Measurements from ENCODE around the gene ACER3.
"Not testable (repeated sequence)": the region's sequence is repeated elsewhere in the genome, so short reads cannot be mapped to it uniquely, and the experiment has no call there.

ACER3 gene

DNA sequence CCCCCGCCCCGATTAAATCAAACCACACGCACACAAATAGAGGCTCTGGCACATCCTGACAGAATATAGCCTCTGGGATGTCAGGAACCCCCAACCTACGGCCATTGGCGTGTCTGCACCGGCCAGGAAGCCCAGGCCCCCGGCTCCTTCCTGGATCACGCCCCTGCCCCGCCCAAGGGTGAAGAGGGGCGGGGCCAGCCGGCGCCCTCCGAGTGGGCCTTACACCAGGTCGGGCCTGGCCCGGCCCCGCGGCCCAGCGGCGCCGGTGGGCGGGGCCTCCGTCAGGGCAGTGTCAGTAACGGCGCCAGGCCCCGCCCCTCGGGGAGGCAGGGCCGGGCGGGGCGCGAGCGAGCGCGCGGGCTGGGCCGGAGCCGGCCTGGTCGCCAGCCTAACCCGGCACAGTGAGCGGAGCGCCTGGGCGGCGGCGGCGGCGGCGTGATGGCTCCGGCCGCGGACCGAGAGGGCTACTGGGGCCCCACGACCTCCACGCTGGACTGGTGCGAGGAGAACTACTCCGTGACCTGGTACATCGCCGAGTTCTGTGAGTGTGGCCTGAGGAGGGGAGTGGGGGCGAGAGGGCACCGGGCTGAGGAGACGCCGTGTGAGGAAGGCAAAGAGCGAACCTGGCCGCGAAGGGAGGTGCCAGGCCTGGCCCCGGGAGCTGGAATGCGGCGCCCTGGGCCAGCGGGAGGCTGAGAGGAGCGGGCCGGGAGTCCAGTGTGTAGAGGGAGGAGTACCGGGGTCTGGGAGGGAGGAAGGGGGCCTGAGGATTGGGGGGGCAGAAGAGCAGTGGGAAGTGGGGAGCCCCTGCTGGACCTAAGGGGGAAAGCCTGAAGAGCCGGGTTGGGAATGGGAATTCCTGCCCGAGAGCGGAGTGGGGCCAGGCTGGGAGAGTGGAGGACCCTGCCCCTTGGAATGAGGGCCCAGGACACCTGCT lies at the start of gene ACER3:
ACER3 (plus strand) TSS at position 380 of the 937 bp plus-strand sequence; CDS start at position 439, 59 bp downstream.
- peak; percentile 99 for DNase-seq (ENCODE audit: low spot score)

DNA sequence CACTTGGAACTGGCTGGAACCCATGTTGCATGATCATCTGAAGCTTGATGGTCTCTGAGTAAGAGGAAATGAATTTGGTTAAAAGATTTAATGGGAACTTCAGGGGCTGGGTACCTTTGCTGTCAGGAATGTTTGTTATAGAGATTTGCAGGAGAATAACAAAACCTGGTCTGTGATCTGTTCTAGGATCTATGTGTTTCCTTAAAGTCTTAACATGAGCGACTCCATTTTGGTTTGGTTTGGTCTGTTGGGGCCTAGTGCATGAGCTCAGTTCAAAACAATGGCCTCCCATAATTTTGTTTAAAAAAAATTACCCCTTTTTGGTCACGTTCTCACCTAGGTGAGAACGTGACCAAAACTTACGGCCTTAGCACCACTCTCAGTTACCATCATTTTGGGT lies 49.5 kb upstream of the ACER3 start:
- DNase-seq (ENCODE audit: low spot score): no peak

DNA sequence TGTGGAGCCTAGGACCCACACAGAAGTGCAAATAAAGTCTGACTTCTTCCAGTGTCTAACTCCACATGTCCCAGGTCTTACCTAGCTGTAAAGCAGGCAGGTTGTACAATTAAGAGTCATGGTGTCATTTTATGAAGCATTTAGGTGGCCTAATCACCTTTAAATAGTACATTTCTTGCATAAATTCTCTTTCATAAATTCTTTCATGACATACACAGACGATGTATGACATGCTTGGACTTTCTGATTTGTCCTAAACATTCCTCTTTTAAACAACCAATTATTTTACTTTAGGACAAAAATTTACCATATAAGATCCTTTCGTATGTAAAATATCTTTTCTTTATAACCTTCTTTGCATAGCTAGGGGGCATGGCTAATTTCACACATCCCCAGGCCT lies 46.3 kb upstream of the ACER3 start:
- DNase-seq (ENCODE audit: low spot score): no peak

DNA sequence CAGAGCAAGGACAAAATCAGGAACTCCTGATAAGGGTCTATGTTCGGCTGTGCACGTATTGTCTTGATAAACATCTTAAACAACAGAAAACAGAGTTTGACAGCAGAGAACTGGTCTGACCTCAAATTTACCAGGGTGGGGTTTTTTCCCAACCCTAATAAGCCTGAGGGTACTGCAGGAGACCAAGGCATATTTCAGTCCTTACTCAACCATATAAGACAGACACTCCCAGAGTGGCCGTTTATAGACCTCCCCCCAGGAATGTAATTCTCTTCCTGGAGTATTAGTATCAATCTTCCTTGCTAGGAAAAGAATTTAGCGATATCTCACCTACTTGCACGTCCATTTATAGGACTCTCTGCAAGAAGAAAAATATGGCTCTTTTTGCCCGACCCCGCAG lies 45.0 kb upstream of the ACER3 start:
- DNase-seq (ENCODE audit: low spot score): not testable (repeated sequence)

DNA sequence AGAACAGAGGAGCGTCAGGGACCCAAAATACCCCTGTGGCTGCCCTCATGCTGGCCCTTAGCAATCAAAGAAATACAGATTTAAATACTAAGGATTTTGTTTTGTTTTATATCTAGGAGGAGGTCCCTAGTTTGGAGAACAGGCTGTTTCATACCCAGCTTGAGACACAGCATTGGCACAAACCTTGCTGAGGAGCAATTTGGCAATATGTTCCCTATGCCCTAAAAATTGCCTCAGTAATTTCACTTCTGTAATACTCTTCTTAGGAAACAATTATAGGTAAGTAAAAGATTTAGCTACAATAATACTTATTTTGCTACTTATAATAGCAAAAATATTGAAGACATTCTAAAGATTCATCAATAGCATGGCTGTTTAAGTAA lies 40.5 kb upstream of the ACER3 start:
- no peak for DNase-seq (ENCODE audit: low spot score)

DNA sequence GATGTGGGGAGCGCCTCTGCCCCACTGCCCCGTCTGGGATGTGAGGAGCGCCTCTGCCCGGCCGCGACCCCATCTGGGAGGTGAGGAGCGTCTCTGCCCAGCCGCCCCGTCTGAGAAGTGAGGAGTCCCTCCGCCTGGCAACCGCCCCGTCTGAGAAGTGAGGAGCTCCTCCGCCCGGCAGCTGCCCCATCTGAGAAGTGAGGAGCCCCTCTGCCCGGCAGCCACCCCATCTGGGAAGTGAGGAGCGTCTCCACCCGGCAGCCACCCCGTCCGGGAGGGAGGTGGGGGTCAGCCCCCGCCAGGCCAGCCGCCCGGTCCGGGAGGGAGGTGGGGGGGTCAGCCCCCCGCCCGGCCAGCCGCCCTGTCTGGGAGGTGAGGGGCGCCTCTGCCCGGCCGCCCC lies 39.3 kb upstream of the ACER3 start:
- DNase-seq (ENCODE audit: low spot score): not testable (repeated sequence)

DNA sequence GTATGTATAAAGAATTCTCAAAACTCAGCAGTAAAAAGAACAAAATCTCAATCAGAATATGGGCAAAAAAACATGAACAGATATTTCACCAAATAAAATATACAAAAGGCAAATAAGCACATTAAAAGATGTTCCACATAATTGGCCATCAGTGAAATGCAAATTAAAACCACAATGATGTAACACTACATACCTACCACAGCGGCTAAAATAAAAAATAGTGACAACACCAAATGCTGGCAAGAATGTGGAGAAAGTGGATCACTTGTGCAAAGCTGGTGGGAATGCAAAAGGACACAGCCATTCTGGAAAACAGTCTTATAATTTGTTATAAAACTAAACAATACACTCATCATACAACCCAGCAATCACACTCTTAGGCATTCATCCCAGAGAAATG lies 38.3 kb upstream of the ACER3 start:
- DNase-seq (ENCODE audit: low spot score): no peak

DNA sequence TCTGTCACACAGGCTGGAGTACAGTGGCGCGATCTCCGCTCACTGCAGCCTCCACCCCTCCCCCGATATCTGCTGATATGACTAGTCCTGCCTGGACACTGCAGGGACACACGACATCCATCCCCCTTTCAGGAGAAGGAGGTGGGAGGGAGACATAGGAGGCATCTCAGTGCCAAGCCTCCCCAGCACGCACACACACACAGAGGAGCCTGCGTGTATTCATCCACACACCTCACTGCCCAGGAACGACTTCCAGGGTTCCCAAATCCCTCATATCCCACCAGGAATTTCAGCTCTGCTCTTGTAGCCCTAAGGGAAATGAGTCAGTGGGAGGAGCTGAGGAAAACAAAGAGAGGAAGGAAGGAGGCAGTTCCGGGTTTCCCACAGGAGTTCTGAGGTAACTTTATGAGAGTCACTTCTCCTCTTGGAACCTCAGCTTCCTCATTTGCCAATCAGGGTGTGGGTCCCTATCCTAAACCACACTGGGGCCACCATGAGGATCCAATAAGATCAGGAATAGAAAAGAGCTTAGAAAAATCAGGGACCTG lies 37.2 kb upstream of the ACER3 start:
- peak; percentile 55 for DNase-seq (ENCODE audit: low spot score)

DNA sequence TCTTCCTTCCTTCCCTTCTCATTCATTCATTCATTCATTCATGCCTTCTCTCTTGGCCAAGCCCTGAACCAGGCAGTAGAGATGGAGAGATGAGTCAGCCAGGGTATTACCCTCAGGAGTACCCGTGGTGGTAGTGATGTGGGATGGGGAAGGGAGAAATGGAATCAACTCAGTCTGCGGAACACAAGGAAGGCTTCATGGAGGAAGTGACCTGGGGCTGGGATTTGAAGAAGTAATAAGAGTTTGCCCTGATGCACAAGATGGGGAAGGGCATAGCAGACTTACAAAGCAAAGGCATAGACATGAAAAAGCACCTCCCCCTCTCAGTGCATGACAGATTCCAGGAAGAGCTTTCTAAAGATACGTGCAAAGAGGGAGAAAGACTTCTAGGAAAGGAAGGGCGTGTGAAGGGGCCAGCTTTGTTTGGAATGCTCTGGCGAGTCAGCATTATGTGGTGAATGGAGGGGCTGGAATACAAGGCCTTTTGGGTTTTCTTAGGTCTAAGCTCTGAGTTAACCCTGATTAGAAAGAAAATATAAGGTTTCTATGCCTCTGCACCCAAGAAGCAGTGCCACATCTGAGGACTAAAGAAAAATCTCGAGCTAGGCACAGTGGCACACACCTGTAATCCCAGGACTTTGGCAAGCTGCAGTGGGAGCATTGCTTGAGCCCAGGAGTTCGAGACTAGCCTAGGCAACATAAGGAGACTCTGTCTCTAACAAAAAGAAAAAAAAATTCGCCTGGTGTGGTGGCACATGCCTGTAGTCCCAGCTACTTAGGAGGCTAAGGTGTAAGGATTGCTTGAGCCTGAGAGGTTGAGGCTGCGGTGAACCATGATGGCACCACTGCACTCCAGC lies 36.4 kb upstream of the ACER3 start:
- no peak for DNase-seq (ENCODE audit: low spot score)

DNA sequence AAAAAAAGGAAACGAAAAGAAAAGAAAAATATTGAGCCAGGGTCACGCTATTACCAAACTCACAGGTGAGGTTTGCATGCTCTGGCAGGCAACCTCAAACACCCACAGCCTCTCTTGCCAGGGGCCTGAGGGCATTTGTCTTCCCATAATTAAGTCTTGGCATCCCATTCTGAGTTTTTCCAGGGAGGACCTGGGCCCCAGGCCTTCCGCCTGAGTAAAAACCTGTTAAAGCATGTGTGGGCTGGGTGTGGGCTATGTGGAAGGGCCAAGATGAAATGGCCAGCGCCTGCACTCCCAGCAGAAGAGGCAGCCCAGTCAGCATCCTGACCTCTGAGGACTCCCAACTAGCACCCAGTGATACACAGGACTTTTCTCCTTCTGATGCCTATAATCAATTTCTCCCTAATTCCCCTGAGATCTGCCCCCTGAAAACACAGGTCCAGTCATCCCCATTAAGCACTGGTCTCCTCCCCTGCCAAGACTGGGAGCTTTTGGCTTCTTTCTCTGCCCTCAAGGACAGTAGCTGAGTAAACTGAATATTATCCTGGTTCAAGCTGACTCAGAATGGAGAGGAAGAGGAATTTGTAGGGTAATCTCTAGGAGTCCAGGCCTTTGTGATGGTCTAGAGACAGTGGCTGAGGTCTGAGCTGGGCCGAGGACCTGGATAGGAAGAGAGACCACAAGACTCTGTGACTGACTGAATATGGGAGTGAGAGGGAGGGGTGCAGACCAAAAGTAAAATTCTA lies 35.6 kb upstream of the ACER3 start:
- DNase-seq (ENCODE audit: low spot score): peak; percentile 57

DNA sequence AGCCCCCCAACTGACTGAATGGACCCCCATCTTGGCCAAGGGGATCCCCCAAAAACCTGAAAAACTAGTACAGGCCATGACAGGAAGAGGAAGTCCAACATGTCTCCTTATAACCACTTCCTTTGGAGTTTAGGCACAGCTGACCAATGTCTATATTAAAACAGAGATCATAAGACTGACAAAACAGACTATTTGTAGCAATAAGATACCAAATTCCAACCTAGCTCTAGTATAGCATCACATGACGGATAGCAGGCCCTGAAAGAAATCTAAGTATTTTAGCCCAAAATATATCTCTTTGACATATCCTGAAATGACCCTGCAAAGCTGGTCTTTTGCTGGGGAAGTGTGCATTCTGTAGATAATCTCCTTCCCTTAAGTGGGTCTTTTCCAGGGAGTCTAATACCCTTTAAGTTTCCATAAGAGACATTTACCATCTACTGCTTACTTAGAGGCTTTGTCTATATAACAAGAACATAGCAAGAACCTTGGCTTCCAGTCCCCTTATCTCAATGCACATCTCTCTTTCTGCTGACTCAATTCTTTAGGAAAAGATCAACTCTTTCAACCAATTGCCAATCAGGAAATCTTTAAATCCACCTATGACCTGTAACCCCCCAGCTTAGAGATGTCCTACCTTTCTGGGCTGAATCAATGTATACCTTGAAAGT lies 34.9 kb upstream of the ACER3 start:
- no peak for DNase-seq (ENCODE audit: low spot score)

DNA sequence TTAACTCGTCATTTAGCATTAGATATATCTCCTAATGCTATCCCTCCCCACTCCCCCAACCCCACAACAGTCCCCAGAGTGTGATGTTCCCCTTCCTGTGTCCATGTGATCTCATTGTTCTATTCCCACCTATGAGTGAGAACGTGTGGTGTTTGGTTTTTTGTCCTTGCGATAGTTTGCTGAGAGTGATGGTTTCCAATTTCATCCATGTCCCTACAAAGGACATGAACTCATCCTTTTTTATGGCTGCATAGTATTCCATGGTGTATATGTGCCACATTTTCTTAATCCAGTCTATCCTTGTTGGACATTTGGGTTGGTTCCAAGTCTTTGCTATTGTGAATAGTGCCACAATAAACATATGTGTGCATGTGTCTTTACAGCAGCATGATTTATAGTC lies 34.2 kb upstream of the ACER3 start:
- DNase-seq (ENCODE audit: low spot score): not testable (repeated sequence)

DNA sequence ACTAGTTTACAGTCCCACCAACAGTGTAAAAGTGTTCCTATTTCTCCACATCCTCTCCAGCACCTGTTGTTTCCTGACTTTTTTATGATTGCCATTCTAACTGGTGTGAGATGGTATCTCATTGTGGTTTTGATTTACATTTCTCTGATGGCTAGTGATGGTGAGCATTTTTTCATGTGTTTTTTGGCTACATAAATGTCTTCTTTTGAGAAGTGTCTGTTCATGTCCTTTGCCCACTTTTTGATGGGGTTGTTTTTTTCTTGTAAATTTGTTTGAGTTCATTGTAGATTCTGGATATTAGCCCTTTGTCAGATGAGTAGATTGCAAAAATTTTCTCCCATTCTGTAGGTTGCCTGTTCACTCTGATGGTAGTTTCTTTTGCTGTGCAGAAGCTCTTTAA lies 33.7 kb upstream of the ACER3 start:
- not testable (repeated sequence) for DNase-seq (ENCODE audit: low spot score)

DNA sequence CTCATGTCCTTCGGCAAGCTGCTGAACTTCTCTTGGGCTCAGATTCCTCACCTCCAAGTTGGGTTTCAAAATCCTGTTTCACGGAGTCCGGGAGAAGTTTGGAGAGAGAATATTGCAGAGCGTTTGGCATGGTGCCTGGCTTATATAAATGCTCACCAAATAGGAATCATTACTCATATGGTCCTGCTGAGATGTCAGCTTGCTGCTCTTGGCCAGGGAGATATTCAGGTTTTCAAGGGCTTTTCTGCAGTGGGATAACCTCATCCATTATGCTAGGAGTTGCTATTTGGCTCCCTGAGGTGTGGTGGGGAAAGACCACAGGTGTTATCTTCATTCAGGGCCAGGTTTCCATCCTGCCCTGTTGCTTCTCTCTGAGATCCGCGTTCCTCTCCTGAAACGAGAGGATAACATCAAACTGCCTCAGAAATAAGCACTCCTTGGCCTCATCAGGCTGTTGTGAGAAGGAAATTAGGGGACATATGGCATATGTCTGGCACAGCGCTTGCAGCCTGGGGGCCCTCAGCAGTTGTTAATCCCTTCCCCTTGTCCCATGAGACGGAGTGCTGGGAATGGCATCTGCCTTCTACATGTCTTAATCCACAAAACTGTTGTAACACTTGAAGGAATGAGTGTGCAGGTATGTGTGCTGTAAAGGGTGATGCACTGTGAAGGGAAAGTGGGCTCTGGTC lies 29.9 kb upstream of the ACER3 start:
- DNase-seq (ENCODE audit: low spot score): peak; percentile 47

DNA sequence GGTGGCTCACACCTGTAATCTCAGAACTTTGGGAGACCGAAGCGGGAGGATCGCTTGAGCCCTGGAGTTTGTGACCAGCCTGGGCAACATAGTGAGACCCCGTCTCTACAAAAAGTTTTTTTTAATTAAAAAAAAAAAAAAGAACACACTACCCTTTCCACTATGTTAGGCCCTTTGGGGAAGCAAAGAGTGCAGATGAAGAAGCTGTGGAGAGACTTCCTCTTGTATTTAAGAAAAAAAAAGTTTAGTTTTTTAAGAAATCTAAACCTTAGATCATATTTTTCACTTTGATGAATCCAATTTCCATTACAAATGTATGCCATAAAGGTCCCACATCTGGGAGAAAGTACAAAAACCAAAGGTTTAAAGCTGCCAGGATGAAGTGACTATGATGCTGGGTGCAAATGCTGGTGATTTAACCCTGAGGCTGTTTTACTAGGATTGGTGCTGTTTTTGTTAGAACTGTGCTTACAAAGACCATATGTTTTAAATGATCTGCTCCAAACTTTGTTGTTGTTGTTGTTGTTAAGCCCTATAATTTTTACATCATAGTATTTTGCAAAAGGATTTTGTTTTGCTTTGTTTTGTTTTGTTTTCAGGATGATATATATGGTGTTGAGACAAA lies 28.9 kb upstream of the ACER3 start:
- no peak for DNase-seq (ENCODE audit: low spot score)

DNA sequence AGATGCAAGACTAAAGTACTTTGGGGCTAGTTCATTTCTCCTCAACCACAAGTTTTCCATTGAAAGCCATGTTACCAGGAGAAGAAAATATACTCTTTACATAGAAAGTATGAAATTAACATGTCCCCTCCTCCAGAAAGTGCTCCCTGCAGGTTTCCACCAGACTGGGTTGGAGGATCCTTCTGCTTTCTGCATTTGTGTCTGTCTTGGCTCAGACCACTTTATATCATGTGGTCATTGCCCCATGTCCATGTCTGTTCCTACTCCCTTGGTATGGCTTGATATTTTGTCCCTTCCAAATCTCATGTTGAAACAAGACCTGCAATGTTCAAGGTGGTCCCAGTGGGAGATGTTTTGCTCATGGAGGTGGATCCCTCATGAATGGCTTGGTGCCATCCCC lies 28.4 kb upstream of the ACER3 start:
- DNase-seq (ENCODE audit: low spot score): no peak

DNA sequence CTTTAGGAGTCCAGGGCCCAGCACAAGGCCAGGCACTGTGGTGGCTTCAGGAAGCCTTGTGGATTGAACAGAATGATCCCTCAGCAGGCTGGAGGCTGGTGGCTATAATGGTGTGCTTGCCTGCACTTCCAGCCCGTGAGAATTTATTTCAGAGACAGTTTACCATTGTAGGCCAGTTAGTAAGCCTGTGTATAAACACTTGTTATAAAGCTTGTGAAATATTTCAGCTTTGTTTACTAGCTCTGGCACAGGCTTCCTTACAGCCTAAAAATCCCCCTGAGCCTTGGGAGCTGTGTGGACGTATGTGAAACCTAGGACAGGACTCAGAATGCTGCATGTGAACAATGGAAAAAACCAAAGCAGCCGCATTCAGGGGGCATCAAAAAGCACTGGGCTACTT lies 26.6 kb upstream of the ACER3 start:
- no peak for DNase-seq (ENCODE audit: low spot score)

DNA sequence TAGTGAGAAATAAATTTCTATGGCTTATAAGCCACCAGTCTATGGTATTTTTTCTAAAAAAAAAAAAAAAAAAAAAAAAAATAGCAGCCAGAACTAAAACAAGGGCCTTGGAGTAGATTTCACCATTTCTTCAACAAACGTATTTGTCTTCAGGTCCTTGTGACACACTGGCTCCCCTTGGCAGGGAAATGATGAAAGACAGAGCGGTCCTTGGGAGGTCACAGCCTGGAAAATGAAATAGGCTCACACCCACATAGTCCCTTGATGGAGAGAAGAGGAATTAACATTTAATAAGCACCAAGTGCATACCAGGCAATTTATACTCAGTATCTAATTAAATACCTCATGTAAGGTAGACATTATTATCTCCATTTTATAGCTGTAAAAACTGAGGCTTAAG lies 25.7 kb upstream of the ACER3 start:
- DNase-seq (ENCODE audit: low spot score): no peak

DNA sequence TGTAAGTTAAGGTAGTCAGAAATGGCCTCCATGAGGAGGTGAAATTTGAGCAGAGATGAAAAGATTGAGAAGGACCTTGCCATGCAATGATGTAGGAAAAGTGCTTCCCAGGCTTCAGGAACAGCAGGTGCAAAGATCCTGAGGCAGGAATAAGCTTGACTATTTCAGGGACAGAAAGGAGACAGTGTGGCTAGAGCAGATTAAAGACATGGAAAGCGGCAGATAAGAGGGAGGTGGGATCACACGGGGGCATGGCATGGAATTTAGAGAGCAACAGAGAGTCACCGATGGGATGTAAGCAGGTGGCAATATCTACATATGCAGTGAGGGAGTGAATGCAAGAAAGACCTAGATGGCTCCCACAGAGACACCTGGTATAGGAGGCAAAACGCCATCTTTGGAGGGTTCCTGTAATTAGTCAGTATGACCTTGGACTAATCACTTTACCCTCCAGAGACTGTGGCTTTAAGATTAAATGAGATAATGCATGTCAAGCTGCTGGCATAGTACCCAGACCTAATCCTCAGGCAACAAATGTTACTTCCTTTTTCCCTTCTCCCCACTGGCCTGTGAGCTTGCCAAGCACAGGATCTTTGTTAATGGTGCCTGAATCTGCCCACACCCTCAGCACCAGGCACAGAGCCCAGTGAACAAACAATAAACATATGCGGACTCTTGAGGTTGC lies 24.6 kb upstream of the ACER3 start:
- peak; percentile 86 for DNase-seq (ENCODE audit: low spot score)

Measured in AG20443 (cell line).